Right atrium auricular region (tissue), 2 donors: Measurements from ENCODE around the gene USP48. TPM values are rescaled to one million over a fixed set of nuclear protein-coding genes. Genes with fewer than 3 reads are reported as not detected.

ENCODE experiments used
- DNase-seq: peaks from one replicate; pipeline ENCODE4 v3.0.0-alpha.2; 2019; ENCODE audit warnings: low spot score
- H3K27ac ChIP-seq, 2 donors: fragments of 200-600 bp; sonication (generic); 1 replicate in 1 of 2; 2 replicates in 1 of 2; pipeline ENCODE4 v1.5.1; 2016 to 2019
- H3K27me3 ChIP-seq, 2 donors: fragments of 200-600 bp; sonication (generic); one replicate each; pipeline versions ENCODE4 v1.5.1 to v1.6.0; 2017 to 2019
- H3K36me3 ChIP-seq: fragments of 200-600 bp; sonication (generic); one replicate; pipeline ENCODE4 v1.5.1; 2016
- H3K4me1 ChIP-seq, 2 donors: fragments of 200-600 bp; sonication (generic); one replicate each; pipeline versions ENCODE4 v1.5.1 to v1.6.0; 2017 to 2019
- H3K4me3 ChIP-seq, 2 donors: fragments of 200-600 bp; sonication (generic); 1 replicate in 1 of 2; 2 replicates in 1 of 2; pipeline ENCODE4 v1.5.1; 2017 to 2019; ENCODE audit warnings: mild to moderate bottlenecking in 1 of 2, moderate library complexity in 1 of 2
- H3K9me3 ChIP-seq, 2 donors: fragments of 200-600 bp; sonication (generic); one replicate each; pipeline ENCODE4 v1.5.1; 2019
- total RNA-seq, 2 donors: library from RNA; depleted of rRNA; stranded (reverse); fragments of >200 nt; gene quantifications; one replicate each; pipeline ENCODE4 v1.1.0, GENCODE V29; 2016
- TF ChIP-seq, protein P1 (sequence below), 2 donors: fragments of 200-600 bp; sonication (generic); IDR thresholded peaks; one replicate each; pipeline ENCODE4 v1.5.1; 2019; ENCODE audit warnings: antibody characterized with exemption in 2 of 2

Gene USP48
- total RNA-seq, 2 donors from 2014 or later: 24.1 to 31.0 TPM

- TF ChIP-seq, protein P1, sequence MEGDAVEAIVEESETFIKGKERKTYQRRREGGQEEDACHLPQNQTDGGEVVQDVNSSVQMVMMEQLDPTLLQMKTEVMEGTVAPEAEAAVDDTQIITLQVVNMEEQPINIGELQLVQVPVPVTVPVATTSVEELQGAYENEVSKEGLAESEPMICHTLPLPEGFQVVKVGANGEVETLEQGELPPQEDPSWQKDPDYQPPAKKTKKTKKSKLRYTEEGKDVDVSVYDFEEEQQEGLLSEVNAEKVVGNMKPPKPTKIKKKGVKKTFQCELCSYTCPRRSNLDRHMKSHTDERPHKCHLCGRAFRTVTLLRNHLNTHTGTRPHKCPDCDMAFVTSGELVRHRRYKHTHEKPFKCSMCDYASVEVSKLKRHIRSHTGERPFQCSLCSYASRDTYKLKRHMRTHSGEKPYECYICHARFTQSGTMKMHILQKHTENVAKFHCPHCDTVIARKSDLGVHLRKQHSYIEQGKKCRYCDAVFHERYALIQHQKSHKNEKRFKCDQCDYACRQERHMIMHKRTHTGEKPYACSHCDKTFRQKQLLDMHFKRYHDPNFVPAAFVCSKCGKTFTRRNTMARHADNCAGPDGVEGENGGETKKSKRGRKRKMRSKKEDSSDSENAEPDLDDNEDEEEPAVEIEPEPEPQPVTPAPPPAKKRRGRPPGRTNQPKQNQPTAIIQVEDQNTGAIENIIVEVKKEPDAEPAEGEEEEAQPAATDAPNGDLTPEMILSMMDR (IDR thresholded peaks at IDR 0.05): no peak
- Histone ChIP-seq H3K36me3 (no peaks in the 10 kb centered on the region), H3K27me3 (no peaks in the 10 kb centered on the region), H3K4me1 (peaks cover 0 to 12% of the 10 kb centered on the region in 2 donors), H3K27ac (no peak overlapping the region), H3K9me3 (no peaks in the 10 kb centered on the region), H3K4me3 (no peak overlapping the region)
- DNase-seq: no peak
Measured at GRCh38 chr1:21643624-21644023, 139.3 kb downstream of the USP48 start.

- Histone ChIP-seq H3K36me3 (no peaks in the 10 kb centered on the region), H3K9me3 (no peaks in the 10 kb centered on the region), H3K27ac (no peak overlapping the region), H3K27me3 (no peaks in the 10 kb centered on the region), H3K4me3 (no peak overlapping the region), H3K4me1 (peaks cover 0 to 12% of the 10 kb centered on the region in 2 donors)
- TF ChIP-seq, protein P1 (IDR thresholded peaks at IDR 0.05): no peak
- no peak for DNase-seq
Measured at GRCh38 chr1:21641967-21642739, 140.8 kb downstream of the USP48 start.

- TF ChIP-seq, protein P1 (IDR thresholded peaks at IDR 0.05): no peak
- Histone ChIP-seq H3K9me3 (no peaks in the 10 kb centered on the region), H3K4me1 (peaks cover 0 to 12% of the 10 kb centered on the region in 2 donors), H3K4me3 (no peak overlapping the region), H3K27me3 (no peaks in the 10 kb centered on the region), H3K36me3 (no peaks in the 10 kb centered on the region), H3K27ac (no peak overlapping the region)
- no peak for DNase-seq
Measured at GRCh38 chr1:21641537-21641936, 141.4 kb downstream of the USP48 start.

GRCh38 chr1:21641076-21641475, 141.9 kb downstream of the USP48 start:
- DNase-seq: no peak
- H3K9me3 ChIP-seq: no peaks in the 10 kb centered on the region
- no peak overlapping the region for H3K4me3 ChIP-seq
- TF ChIP-seq, protein P1 (IDR thresholded peaks at IDR 0.05): no peak
- H3K36me3 ChIP-seq: no peaks in the 10 kb centered on the region
- peaks cover 0 to 12% of the 10 kb centered on the region in 2 donors for H3K4me1 ChIP-seq
- H3K27ac ChIP-seq: no peak overlapping the region
- no peaks in the 10 kb centered on the region for H3K27me3 ChIP-seq

- H3K4me3 ChIP-seq: no peak overlapping the region
- TF ChIP-seq, protein P1 (IDR thresholded peaks at IDR 0.05): no peak
- no peaks in the 10 kb centered on the region for H3K9me3 ChIP-seq
- no peak overlapping the region for H3K27ac ChIP-seq
- no peaks in the 10 kb centered on the region for H3K36me3 ChIP-seq
- H3K27me3 ChIP-seq: no peaks in the 10 kb centered on the region
- peaks cover 0 to 12% of the 10 kb centered on the region in 2 donors for H3K4me1 ChIP-seq
- no peak for DNase-seq
Measured at GRCh38 chr1:21640653-21641052, 142.3 kb downstream of the USP48 start.
